ENCODE results near the gene OR5B21. TPM values are rescaled to one million over a fixed set of nuclear protein-coding genes. Genes with fewer than 3 reads are reported as not detected.

Gene OR5B21
- polyA plus RNA-seq, 1 donor = 0.07 TPM

DNA sequence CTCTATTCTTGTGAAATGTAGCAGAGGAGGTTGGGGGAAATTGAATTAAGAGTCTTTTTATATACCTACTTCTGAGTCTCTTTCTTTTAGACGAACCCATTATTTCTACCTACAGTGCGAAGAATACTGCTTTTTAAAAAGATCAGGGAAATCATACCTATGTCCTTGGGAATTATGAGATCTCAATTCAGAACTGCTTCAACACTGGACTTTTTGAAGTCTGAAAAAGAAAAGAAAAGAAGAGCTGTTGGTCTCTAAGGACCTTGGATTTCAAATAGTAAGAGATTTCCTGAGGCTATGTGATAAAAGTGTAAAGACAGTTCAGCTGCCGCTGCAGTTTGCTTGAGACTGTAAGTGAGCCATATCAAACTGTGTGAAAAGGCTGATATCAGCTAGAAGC, 3.7 kb upstream of the OR5B21 start:
- no peak overlapping the region for H3K4me3 ChIP-seq (ENCODE audit: low read length)
- no peaks in the 10 kb centered on the region for H3K27me3 ChIP-seq (ENCODE audit: control insufficient read depth, insufficient read depth, low read length)
- DNase-seq = no peak
- no peak overlapping the region for H3K27ac ChIP-seq (ENCODE audit: low read length)
- H3K4me1 ChIP-seq (ENCODE audit: control insufficient read depth, insufficient read depth, low read length) = no peaks in the 10 kb centered on the region
- WGBS (ENCODE audit: insufficient coverage, low lambda C conversion rate) = 94% methylated on average over 2 of the region's 3 CpGs
- no peaks in the 10 kb centered on the region for H3K36me3 ChIP-seq (ENCODE audit: control insufficient read depth, insufficient read depth, low read length)
- no peaks in the 10 kb centered on the region for H3K9me3 ChIP-seq (ENCODE audit: control insufficient read depth, low read depth, low read length)

DNA sequence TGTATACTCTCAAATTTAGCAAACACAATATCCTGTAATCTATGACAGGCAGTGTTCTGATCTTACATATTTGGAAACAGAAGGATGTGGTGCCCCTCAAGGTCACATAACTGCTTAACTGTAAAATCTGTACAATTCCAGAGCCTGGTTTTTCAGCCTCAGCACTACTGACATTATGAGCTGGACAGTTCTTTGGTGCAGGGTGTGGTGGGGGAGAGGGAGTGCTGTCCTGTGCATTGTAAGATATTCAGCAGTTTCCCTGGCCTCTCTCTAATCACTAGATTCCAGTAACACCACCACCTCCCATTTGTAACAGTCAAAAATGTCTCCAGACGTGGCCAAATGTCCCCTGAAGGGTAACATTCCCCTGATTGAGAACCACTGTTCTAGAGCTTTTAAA, 1.8 kb upstream of the OR5B21 start:
- WGBS (ENCODE audit: insufficient coverage, low lambda C conversion rate) = no CpG with 5 or more reads among the region's 1 CpG
- H3K36me3 ChIP-seq (ENCODE audit: control insufficient read depth, insufficient read depth, low read length) = no peaks in the 10 kb centered on the region
- no peak overlapping the region for H3K4me3 ChIP-seq (ENCODE audit: low read length)
- no peaks in the 10 kb centered on the region for H3K27me3 ChIP-seq (ENCODE audit: control insufficient read depth, insufficient read depth, low read length)
- no peak overlapping the region for H3K27ac ChIP-seq (ENCODE audit: low read length)
- no peaks in the 10 kb centered on the region for H3K4me1 ChIP-seq (ENCODE audit: control insufficient read depth, insufficient read depth, low read length)
- no peak for DNase-seq
- no peaks in the 10 kb centered on the region for H3K9me3 ChIP-seq (ENCODE audit: control insufficient read depth, low read depth, low read length)

DNA sequence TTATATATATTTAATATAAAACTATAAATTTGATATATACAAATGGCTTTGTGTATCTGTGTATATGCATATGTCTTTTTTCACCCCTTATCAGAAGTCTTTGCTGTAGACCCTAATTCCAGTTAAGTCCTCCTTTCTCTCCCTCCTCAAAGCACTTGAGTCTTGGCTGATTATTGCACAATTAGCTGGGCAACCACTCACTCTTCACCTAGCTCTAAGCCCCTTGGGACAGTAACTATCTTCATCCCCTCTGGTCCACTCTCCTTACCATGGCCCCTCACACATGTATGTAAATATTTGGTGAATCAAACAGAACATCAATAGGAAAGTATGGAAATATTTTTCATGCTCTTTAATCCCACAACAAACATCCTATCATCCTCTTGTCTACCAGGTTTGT, 909 bp upstream of the OR5B21 start:
- Histone ChIP-seq H3K36me3 (ENCODE audit: control insufficient read depth, insufficient read depth, low read length) (no peaks in the 10 kb centered on the region), H3K9me3 (ENCODE audit: control insufficient read depth, low read depth, low read length) (no peaks in the 10 kb centered on the region), H3K4me1 (ENCODE audit: control insufficient read depth, insufficient read depth, low read length) (no peaks in the 10 kb centered on the region), H3K27me3 (ENCODE audit: control insufficient read depth, insufficient read depth, low read length) (no peaks in the 10 kb centered on the region), H3K27ac (ENCODE audit: low read length) (no peak overlapping the region), H3K4me3 (ENCODE audit: low read length) (no peak overlapping the region)
- no peak for DNase-seq

DNA sequence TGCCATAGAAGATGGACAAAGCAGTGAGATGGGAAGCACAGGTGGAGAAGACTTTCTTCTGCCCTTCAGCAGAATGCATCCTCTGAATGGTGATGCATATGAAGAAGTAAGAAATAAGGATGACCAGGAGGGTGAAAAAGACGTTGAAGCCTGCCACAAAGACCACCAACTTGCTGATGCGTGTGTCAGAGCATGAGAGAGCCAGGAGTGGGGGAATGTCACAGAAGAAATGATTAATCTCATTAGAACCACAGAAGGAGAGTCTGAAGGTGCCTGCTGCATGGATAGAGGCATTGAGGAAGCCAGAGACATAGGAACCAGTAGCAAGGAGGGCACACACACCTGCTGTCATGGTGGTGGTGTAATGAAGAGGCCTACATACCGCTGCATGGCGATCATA, 550 bp downstream of the OR5B21 start:
- no peaks in the 10 kb centered on the region for H3K4me1 ChIP-seq (ENCODE audit: control insufficient read depth, insufficient read depth, low read length)

DNA sequence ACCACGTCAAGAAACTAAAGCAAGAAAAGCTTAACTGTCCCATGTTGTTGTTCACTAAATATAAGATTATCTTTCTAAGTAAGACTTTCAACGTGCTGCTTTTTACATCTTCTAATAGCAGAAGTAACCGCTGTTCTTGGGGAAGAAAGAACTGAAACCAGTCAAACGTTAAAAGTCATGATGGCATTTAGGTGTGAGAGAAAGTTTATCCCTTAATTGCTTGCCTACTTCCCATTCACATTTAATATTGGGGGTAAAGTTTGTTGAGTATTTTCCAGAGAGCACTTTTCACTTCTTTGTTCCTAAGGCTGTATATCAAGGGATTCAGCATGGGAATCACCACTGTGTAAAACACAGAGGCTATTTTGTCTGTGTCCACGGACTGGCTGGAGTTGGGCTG, 970 bp downstream of the OR5B21 start:
- H3K36me3 ChIP-seq (ENCODE audit: control insufficient read depth, insufficient read depth, low read length) = no peaks in the 10 kb centered on the region
- DNase-seq = no peak
- H3K4me1 ChIP-seq (ENCODE audit: control insufficient read depth, insufficient read depth, low read length) = no peaks in the 10 kb centered on the region
- no peaks in the 10 kb centered on the region for H3K9me3 ChIP-seq (ENCODE audit: control insufficient read depth, low read depth, low read length)
- no peak overlapping the region for H3K4me3 ChIP-seq (ENCODE audit: low read length)
- H3K27me3 ChIP-seq (ENCODE audit: control insufficient read depth, insufficient read depth, low read length) = no peaks in the 10 kb centered on the region
- WGBS (ENCODE audit: insufficient coverage, low lambda C conversion rate) = 97% methylated on average over 3 of the region's 5 CpGs
- no peak overlapping the region for H3K27ac ChIP-seq (ENCODE audit: low read length)

More for the DNA sequence above, 550 bp downstream of the OR5B21 start:
- DNase-seq = no peak
- H3K27me3 ChIP-seq (ENCODE audit: control insufficient read depth, insufficient read depth, low read length) = no peaks in the 10 kb centered on the region
- WGBS (ENCODE audit: insufficient coverage, low lambda C conversion rate) = 100% methylated on average over 1 of the region's 4 CpGs
- no peak overlapping the region for H3K4me3 ChIP-seq (ENCODE audit: low read length)
- H3K9me3 ChIP-seq (ENCODE audit: control insufficient read depth, low read depth, low read length) = no peaks in the 10 kb centered on the region
- H3K36me3 ChIP-seq (ENCODE audit: control insufficient read depth, insufficient read depth, low read length) = no peaks in the 10 kb centered on the region
- no peak overlapping the region for H3K27ac ChIP-seq (ENCODE audit: low read length)

DNA sequence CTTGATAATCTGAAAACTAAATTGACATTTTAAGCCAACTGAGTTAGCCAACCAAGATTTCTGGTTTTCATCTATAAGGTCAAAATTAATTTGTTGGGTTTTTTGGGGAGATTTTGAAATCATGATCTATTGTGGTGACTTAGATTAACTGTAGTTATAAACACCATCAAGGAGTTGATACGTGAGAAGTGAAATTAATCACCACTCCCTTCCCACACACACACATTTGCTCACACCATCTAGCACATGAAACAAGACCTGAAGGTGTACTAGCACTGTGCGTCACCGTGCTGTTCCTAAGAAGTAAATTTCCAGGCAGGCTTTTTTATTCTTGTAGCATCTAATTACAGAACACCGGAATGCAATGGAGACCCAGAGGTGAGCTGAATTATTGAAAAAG, 2.1 kb downstream of the OR5B21 start:
- no peak overlapping the region for H3K27ac ChIP-seq (ENCODE audit: low read length)
- WGBS (ENCODE audit: insufficient coverage, low lambda C conversion rate) = 100% methylated on average over 1 of the region's 4 CpGs
- DNase-seq = no peak
- H3K4me3 ChIP-seq (ENCODE audit: low read length) = no peak overlapping the region
- H3K4me1 ChIP-seq (ENCODE audit: control insufficient read depth, insufficient read depth, low read length) = no peaks in the 10 kb centered on the region
- H3K36me3 ChIP-seq (ENCODE audit: control insufficient read depth, insufficient read depth, low read length) = no peaks in the 10 kb centered on the region
- no peaks in the 10 kb centered on the region for H3K9me3 ChIP-seq (ENCODE audit: control insufficient read depth, low read depth, low read length)
- H3K27me3 ChIP-seq (ENCODE audit: control insufficient read depth, insufficient read depth, low read length) = no peaks in the 10 kb centered on the region

DNA sequence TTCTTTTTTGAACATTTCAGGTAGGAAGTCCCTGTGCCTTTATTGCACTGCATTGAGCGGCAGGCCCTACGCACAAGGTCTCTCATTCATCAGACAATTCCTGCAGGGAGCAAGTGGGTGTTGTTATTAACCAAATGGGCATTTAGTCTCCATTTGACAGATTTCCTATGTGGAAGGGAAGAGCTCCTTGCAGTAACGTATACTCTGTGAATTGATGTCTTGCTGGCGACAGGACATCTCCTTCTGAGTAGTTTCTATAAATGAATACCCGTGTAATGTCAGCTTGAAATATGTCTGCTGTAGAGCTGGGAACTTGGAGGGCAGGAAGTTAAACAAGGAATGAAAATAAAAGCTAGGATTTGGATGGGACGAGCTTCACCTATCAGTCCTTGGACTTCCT, 3.7 kb downstream of the OR5B21 start:
- no peak for DNase-seq
- WGBS (ENCODE audit: insufficient coverage, low lambda C conversion rate) = 100% methylated on average over 2 of the region's 6 CpGs
- Histone ChIP-seq H3K4me3 (ENCODE audit: low read length) (no peak overlapping the region), H3K4me1 (ENCODE audit: control insufficient read depth, insufficient read depth, low read length) (no peaks in the 10 kb centered on the region), H3K27me3 (ENCODE audit: control insufficient read depth, insufficient read depth, low read length) (no peaks in the 10 kb centered on the region), H3K27ac (ENCODE audit: low read length) (no peak overlapping the region), H3K9me3 (ENCODE audit: control insufficient read depth, low read depth, low read length) (no peaks in the 10 kb centered on the region), H3K36me3 (ENCODE audit: control insufficient read depth, insufficient read depth, low read length) (no peaks in the 10 kb centered on the region)

DNA sequence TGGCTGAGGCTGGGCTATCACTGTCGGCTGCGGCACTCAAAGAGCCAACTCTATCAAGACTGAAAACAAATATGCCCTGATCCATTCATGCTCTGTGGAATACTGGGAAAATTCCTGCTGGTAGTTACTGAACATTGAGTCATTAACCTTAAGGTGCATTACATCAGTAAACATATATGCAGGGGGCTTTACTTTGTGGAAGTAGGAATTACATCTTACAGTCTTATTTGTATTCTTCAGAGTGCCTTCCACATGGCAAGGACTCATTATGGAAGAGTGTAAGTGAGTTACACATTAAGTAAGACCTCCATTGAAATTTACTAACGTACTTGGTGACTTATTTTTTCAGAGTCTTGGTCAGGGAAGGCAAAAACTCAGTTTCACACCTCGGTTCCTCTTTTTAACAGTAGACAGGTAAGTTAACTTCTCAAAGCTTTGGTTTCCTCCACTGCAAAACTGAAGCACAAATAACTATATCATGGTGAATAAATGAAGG, 4.5 kb downstream of the OR5B21 start:
- no peaks in the 10 kb centered on the region for H3K36me3 ChIP-seq (ENCODE audit: control insufficient read depth, insufficient read depth, low read length)
- no peak overlapping the region for H3K27ac ChIP-seq (ENCODE audit: low read length)
- H3K9me3 ChIP-seq (ENCODE audit: control insufficient read depth, low read depth, low read length) = no peaks in the 10 kb centered on the region
- DNase-seq = no peak
- no peaks in the 10 kb centered on the region for H3K4me1 ChIP-seq (ENCODE audit: control insufficient read depth, insufficient read depth, low read length)
- H3K27me3 ChIP-seq (ENCODE audit: control insufficient read depth, insufficient read depth, low read length) = no peaks in the 10 kb centered on the region
- H3K4me3 ChIP-seq (ENCODE audit: low read length) = no peak overlapping the region
- WGBS (ENCODE audit: insufficient coverage, low lambda C conversion rate) = 71% methylated on average over 1 of the region's 4 CpGs

DNA sequence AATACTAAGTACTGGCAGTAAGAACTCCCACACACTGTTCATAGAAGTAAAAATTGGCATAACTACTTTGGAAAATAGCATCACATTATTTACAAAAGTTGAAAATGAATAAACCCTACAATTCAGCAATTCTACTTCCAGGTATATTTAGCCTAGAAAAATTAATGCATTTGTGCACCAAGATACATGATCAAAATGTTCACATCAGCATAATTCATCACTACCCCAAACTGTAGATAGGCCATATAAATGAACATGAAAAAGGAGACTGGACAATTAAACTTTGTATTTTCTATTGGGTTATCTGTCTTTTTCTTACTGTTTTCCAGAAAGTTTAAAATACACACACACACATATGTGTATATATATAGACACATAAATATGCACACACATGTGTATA, 5.9 kb downstream of the OR5B21 start:
- no peaks in the 10 kb centered on the region for H3K27me3 ChIP-seq (ENCODE audit: control insufficient read depth, insufficient read depth, low read length)
- no peak overlapping the region for H3K4me3 ChIP-seq (ENCODE audit: low read length)
- DNase-seq = no peak
- H3K27ac ChIP-seq (ENCODE audit: low read length) = no peak overlapping the region
- no peaks in the 10 kb centered on the region for H3K9me3 ChIP-seq (ENCODE audit: control insufficient read depth, low read depth, low read length)
- H3K4me1 ChIP-seq (ENCODE audit: control insufficient read depth, insufficient read depth, low read length) = no peaks in the 10 kb centered on the region
- no peaks in the 10 kb centered on the region for H3K36me3 ChIP-seq (ENCODE audit: control insufficient read depth, insufficient read depth, low read length)

DNA sequence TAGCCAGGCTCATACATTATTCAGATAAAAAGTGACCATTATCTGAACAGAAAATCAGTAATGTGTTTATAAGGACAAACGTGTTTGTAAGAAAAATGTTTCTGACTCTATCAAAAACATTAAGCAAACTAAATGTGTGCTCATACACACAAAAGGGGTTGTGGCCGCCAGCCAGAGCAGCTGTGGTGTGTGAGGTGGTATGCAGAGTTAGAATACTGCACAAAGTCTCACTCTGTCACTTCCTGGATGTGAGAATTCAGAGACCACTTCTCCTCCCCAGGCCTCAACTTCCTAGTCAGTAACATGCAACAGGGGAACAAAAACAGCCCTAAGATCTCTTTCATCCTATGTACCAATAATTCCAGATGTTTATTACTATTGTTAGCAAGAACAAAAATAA, 9.4 kb downstream of the OR5B21 start:
- Histone ChIP-seq H3K27ac (ENCODE audit: low read length) (no peak overlapping the region), H3K4me1 (ENCODE audit: control insufficient read depth, insufficient read depth, low read length) (no peaks in the 10 kb centered on the region), H3K9me3 (ENCODE audit: control insufficient read depth, low read depth, low read length) (no peaks in the 10 kb centered on the region), H3K4me3 (ENCODE audit: low read length) (no peak overlapping the region), H3K27me3 (ENCODE audit: control insufficient read depth, insufficient read depth, low read length) (no peaks in the 10 kb centered on the region), H3K36me3 (ENCODE audit: control insufficient read depth, insufficient read depth, low read length) (no peaks in the 10 kb centered on the region)
- WGBS (ENCODE audit: insufficient coverage, low lambda C conversion rate) = 0% methylated on average over 1 of the region's 2 CpGs
- peak in 1 of 2 donors; percentile 10 for DNase-seq

DNA sequence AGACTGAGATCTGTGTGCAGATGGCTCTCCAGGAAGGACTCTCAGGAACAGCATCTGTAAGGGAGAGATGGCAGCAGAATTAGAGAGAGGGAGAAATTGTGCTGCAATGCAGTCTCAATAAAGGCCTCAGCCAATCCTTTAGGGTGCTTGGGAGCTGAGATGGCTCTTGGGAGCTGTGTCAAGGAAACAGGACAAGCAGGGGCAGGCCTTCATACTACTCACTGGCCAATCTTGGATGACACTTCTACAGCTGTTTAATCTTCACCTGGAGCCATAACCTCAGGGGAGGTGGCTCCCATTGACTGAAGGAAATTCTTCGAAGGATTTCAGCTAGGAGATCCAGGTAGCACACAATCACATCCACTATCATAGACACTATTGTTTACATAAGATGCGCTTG, 10.0 kb downstream of the OR5B21 start:
- Histone ChIP-seq H3K9me3 (ENCODE audit: control insufficient read depth, low read depth, low read length) (no peaks in the 10 kb centered on the region), H3K27ac (ENCODE audit: low read length) (no peak overlapping the region), H3K36me3 (ENCODE audit: control insufficient read depth, insufficient read depth, low read length) (no peaks in the 10 kb centered on the region), H3K4me3 (ENCODE audit: low read length) (no peak overlapping the region), H3K27me3 (ENCODE audit: control insufficient read depth, insufficient read depth, low read length) (no peaks in the 10 kb centered on the region), H3K4me1 (ENCODE audit: control insufficient read depth, insufficient read depth, low read length) (no peaks in the 10 kb centered on the region)
- no peak for DNase-seq
- no CpG with 5 or more reads among the region's 2 CpGs for WGBS (ENCODE audit: insufficient coverage, low lambda C conversion rate)
